H1 (cell line): ENCODE results near the gene OBSCN. TPM values are rescaled to one million over a fixed set of nuclear protein-coding genes. Genes with fewer than 3 reads are reported as not detected.

Source experiments
- CTCF ChIA-PET: fragments of 300-600 bp; sonication (Branson Sonifier 250); formaldehyde crosslinking; loops from one replicate; lab custom pipeline; 2021; ENCODE audit not compliant: partially characterized antibody; lab: Charles Lee
- POLR2A ChIA-PET: fragments of 300-600 bp; sonication (Branson Sonifier 250); formaldehyde crosslinking; loops from one replicate; lab custom pipeline; 2021; ENCODE audit warnings: inconsistent platforms; ENCODE audit not compliant: partially characterized antibody; lab: Charles Lee
- DNase-seq, 2 experiments: peaks; one replicate each; pipeline versions ENCODE4 v3.0.0 to v3.0.0-alpha.2; 2010 to 2022; ENCODE audit warnings: low spot score in 2 of 2, low read depth in 1 of 2, mixed read lengths in 1 of 2
- FAIRE-seq: peaks from 2 replicates; lab custom pipeline; 2011; peaks lifted over from hg19 to GRCh38; lab: Jason Lieb, UNC
- H2AFZ ChIP-seq: 2 replicates; pipeline ENCODE4 v1.8.1; 2012; ENCODE audit warnings: low read length, inconsistent platforms
- H2AK5ac ChIP-seq: 2 replicates; pipeline ENCODE4 v1.6.1; 2013; ENCODE audit warnings: low read depth, low read length
- H2BK120ac ChIP-seq: replicated peaks from 2 replicates; pipeline ENCODE3; 2013; ENCODE audit warnings: low read depth, low read length, inconsistent platforms
- H2BK12ac ChIP-seq: 2 replicates; pipeline ENCODE4 v1.6.1; 2013; ENCODE audit warnings: low read depth, low read length
- H2BK15ac ChIP-seq: 2 replicates; pipeline ENCODE4 v1.6.1; 2013; ENCODE audit warnings: low read length
- H2BK20ac ChIP-seq: 2 replicates; pipeline ENCODE4 v1.6.1; 2013; ENCODE audit warnings: low read length
- H2BK5ac ChIP-seq: 2 replicates; pipeline ENCODE4 v1.6.1; 2013; ENCODE audit warnings: low read depth, low read length
- H3K14ac ChIP-seq: 2 replicates; pipeline ENCODE4 v1.6.1; 2013; ENCODE audit warnings: inconsistent platforms; ENCODE audit not compliant: insufficient read length
- H3K18ac ChIP-seq: 2 replicates; pipeline ENCODE4 v1.6.1; 2013; ENCODE audit warnings: low read length; ENCODE audit errors: extremely low read depth
- H3K23ac ChIP-seq: 2 replicates; pipeline ENCODE4 v1.6.1; 2013; ENCODE audit warnings: inconsistent platforms; ENCODE audit not compliant: insufficient read length
- H3K23me2 ChIP-seq: 2 replicates; pipeline ENCODE4 v1.6.1; 2013; ENCODE audit warnings: low read depth, low read length
- H3K27ac ChIP-seq: 2 replicates; pipeline ENCODE4 v1.6.1; 2011; ENCODE audit warnings: low read depth, low read length, inconsistent platforms
- H3K27me3 ChIP-seq, 4 experiments: replicated peaks in 1 of 4; 1 replicate in 1 of 4; 2 replicates in 3 of 4; pipeline versions ENCODE4 v1.6.1 to v1.8.1; 2011 to 2013; ENCODE audit warnings: low read length in 3 of 4, mild to moderate bottlenecking in 3 of 4, inconsistent platforms in 2 of 4, mixed read lengths in 2 of 4, moderate library complexity in 1 of 4; ENCODE audit not compliant: control insufficient read depth in 3 of 4, insufficient read depth in 3 of 4; ENCODE audit errors: extremely low read depth in 1 of 4
- H3K36me3 ChIP-seq, 4 experiments: 2 replicates each; pipeline versions ENCODE4 v1.6.1 to v1.8.1; 2011 to 2013; ENCODE audit warnings: mild to moderate bottlenecking in 4 of 4, low read length in 3 of 4, moderate library complexity in 2 of 4, control low read depth in 1 of 4, inconsistent platforms in 1 of 4; ENCODE audit not compliant: insufficient read depth in 4 of 4, control insufficient read depth in 2 of 4
- H3K4ac ChIP-seq: replicated peaks from 2 replicates; pipeline ENCODE3; 2013; ENCODE audit warnings: low read length, low read depth, mixed read lengths, inconsistent platforms; ENCODE audit not compliant: insufficient read length
- H3K4me1 ChIP-seq, 4 experiments: replicated peaks in 1 of 4; 1 replicate in 1 of 4; 2 replicates in 3 of 4; pipeline versions ENCODE4 v1.6.1 to v1.8.1; 2011 to 2013; ENCODE audit warnings: low read length in 3 of 4, inconsistent platforms in 2 of 4, mixed read lengths in 1 of 4; ENCODE audit not compliant: insufficient read depth in 4 of 4, control insufficient read depth in 3 of 4
- H3K4me2 ChIP-seq, 2 experiments: 2 replicates each; pipeline versions ENCODE4 v1.6.1 to v1.8.1; 2011 to 2013; ENCODE audit warnings: low read depth in 2 of 2, low read length in 2 of 2, control low read depth in 1 of 2, inconsistent platforms in 1 of 2, mild to moderate bottlenecking in 1 of 2; ENCODE audit not compliant: insufficient read depth in 1 of 2
- H3K4me3 ChIP-seq, 4 experiments: fragments of 200-600, 300-600 bp in 1 of 4; sonication (generic), shearing (Covaris generic), sonication (Bioruptor Twin) in 1 of 4; 2 replicates each; pipeline versions ENCODE4 v1.5.1 to v1.8.1; 2011 to 2016; ENCODE audit warnings: low read length in 4 of 4, low read depth in 3 of 4, control low read depth in 2 of 4, inconsistent platforms in 2 of 4, mild to moderate bottlenecking in 2 of 4, mixed read lengths in 1 of 4, moderate library complexity in 1 of 4; ENCODE audit not compliant: insufficient read depth in 2 of 4; ENCODE audit errors: extremely low read depth in 1 of 4
- H3K56ac ChIP-seq: replicated peaks from 2 replicates; pipeline ENCODE3; 2013; ENCODE audit warnings: low read depth, mild to moderate bottlenecking, mixed read lengths, low read length, inconsistent platforms; ENCODE audit not compliant: insufficient read length
- H3K79me1 ChIP-seq: 2 replicates; pipeline ENCODE4 v1.6.1; 2013; ENCODE audit warnings: low read depth, low read length, control low read depth
- H3K79me2 ChIP-seq, 2 experiments: 2 replicates each; pipeline versions ENCODE4 v1.6.1 to v1.8.1; 2012 to 2013; ENCODE audit warnings: low read length in 2 of 2, mild to moderate bottlenecking in 2 of 2, inconsistent platforms in 1 of 2; ENCODE audit not compliant: insufficient read depth in 2 of 2, control insufficient read depth in 1 of 2
- H3K9ac ChIP-seq, 4 experiments: replicated peaks in 1 of 4; 1 replicate in 1 of 4; 2 replicates in 3 of 4; pipeline versions ENCODE4 v1.6.1 to v1.8.1; 2011 to 2013; ENCODE audit warnings: low read depth in 3 of 4, low read length in 3 of 4, control low read depth in 2 of 4, mild to moderate bottlenecking in 2 of 4, moderate library complexity in 2 of 4, inconsistent platforms in 1 of 4; ENCODE audit errors: extremely low read depth in 1 of 4
- H3K9me3 ChIP-seq, 2 experiments: 2 replicates each; pipeline versions ENCODE4 v1.6.1 to v1.8.1; 2012 to 2013; ENCODE audit warnings: mild to moderate bottlenecking in 2 of 2, moderate library complexity in 2 of 2, control low read depth in 1 of 2, inconsistent platforms in 1 of 2, low read depth in 1 of 2, low read length in 1 of 2, mixed read lengths in 1 of 2; ENCODE audit not compliant: insufficient read depth in 2 of 2
- H4K20me1 ChIP-seq, 2 experiments: replicated peaks in 1 of 2; 2 replicates each; pipeline versions ENCODE3 to v1.8.1; 2011 to 2013; ENCODE audit warnings: inconsistent platforms in 2 of 2, low read length in 2 of 2, mild to moderate bottlenecking in 1 of 2; ENCODE audit not compliant: insufficient read depth in 2 of 2, control insufficient read depth in 1 of 2
- H4K5ac ChIP-seq: 2 replicates; pipeline ENCODE4 v1.6.1; 2013; ENCODE audit warnings: low read length, low read depth, mixed read lengths, inconsistent platforms; ENCODE audit not compliant: insufficient read length
- H4K8ac ChIP-seq: 2 replicates; pipeline ENCODE4 v1.8.0; 2013; ENCODE audit warnings: mild to moderate bottlenecking, moderate library complexity, low read length, inconsistent platforms; ENCODE audit not compliant: insufficient read depth; ENCODE audit errors: extremely low read depth
- H4K91ac ChIP-seq: replicated peaks from 2 replicates; pipeline ENCODE3; 2013; ENCODE audit warnings: low read length, mixed read lengths, inconsistent platforms; ENCODE audit not compliant: insufficient read length
- CEBPB ChIP-seq: IDR thresholded peaks from 2 replicates; pipeline ENCODE4 v1.6.1; 2012; ENCODE audit warnings: low read depth, low read length
- EZH2 ChIP-seq: fragments of 200-600 bp; sonication (generic); IDR thresholded peaks from 2 replicates; pipeline ENCODE4 v1.7.1; 2012; ENCODE audit warnings: low read depth, mild to moderate bottlenecking, moderate library complexity, low read length, inconsistent platforms; ENCODE audit not compliant: severe bottlenecking
- GABPA ChIP-seq: IDR thresholded peaks from 2 replicates; pipeline ENCODE4 v1.6.1; 2011; ENCODE audit warnings: mild to moderate bottlenecking, low read length, moderate library complexity, borderline replicate concordance; ENCODE audit not compliant: insufficient read depth
- GTF2F1 ChIP-seq: IDR thresholded peaks from 2 replicates; pipeline ENCODE4 v1.6.1; 2012; ENCODE audit warnings: low read depth, low read length, improper control_type of control experiment, borderline replicate concordance
- HDAC6 ChIP-seq: IDR thresholded peaks from one replicate; pipeline ENCODE4 v1.7.1; 2012; ENCODE audit warnings: low read depth, mild to moderate bottlenecking, inconsistent platforms, low read length, moderate library complexity
- JUN ChIP-seq: IDR thresholded peaks from 2 replicates; pipeline ENCODE4 v1.6.1; 2011; ENCODE audit warnings: low read depth, mild to moderate bottlenecking, improper control_type of control experiment, low read length
- RFX5 ChIP-seq: IDR thresholded peaks from 2 replicates; pipeline ENCODE4 v1.6.1; 2011; ENCODE audit warnings: low read depth, low read length, improper control_type of control experiment, borderline replicate concordance
- RNF2 ChIP-seq: fragments of 200-900, 300-1000 bp; sonication (generic); IDR thresholded peaks from 2 replicates; pipeline ENCODE4 v1.7.1; 2016; ENCODE audit warnings: borderline replicate concordance, low read depth, mild to moderate bottlenecking, antibody characterized with exemption, low read length; ENCODE audit not compliant: poor library complexity, severe bottlenecking; ENCODE audit errors: missing control alignments
- SP2 ChIP-seq: IDR thresholded peaks from 2 replicates; pipeline ENCODE4 v1.6.1; 2012; ENCODE audit warnings: mild to moderate bottlenecking, low read length, inconsistent platforms
- TBP ChIP-seq: IDR thresholded peaks from 2 replicates; pipeline ENCODE4 v1.6.1; 2011; ENCODE audit warnings: low read depth, low read length, improper control_type of control experiment
- WGBS, 2 experiments: shearing (Covaris generic) in 1 of 2; methylation state at CpG; one replicate each; pipeline versions ENCODE4 v1.1.6 to v1.1.7; 2013 to 2015; ENCODE audit warnings: low lambda C conversion rate in 2 of 2, mixed read lengths in 2 of 2, inconsistent platforms in 1 of 2, low coverage in 1 of 2, missing lambda C conversion rate in 1 of 2; ENCODE audit not compliant: insufficient replicate concordance in 2 of 2, insufficient coverage in 1 of 2, insufficient read length in 1 of 2; ENCODE audit errors: extremely low coverage in 1 of 2, missing lambda C conversion rate in 1 of 2; 5-methylcytosine and 5-hydroxymethylcytosine counted together
- polyA plus RNA-seq, 7 experiments: library from polyadenylated mRNA; depleted of rRNA in 3 of 7; stranded (reverse) in 5 of 7; unstranded in 2 of 7; fragments of >200 nt in 5 of 7; fragments of 200-250 nt in 2 of 7; gene quantifications; 1 replicate in 5 of 7; 2 replicates in 1 of 7; 4 replicates in 1 of 7; pipeline versions ENCODE4 v1.2.1 to v1.2.3, GENCODE V29; 2011 to 2013; ENCODE audit warnings: missing spikeins in 2 of 7, mixed read lengths in 2 of 7
- total RNA-seq: library from RNA; stranded (reverse); fragmentation: NEBNext Ultra II Directional; extraction: Animal tissue kit (Norgen Biotek cat#: 25700); gene quantifications from 2 replicates; pipeline ENCODE4 v1.2.1, GENCODE V29; 2021
- TF ChIP-seq, protein P1 (sequence below): IDR thresholded peaks from 2 replicates; pipeline ENCODE4 v1.6.1; 2011; ENCODE audit warnings: low read depth, mild to moderate bottlenecking, low read length; ENCODE audit not compliant: insufficient read depth
- TF ChIP-seq, protein P2 (sequence below): IDR thresholded peaks from 2 replicates; pipeline ENCODE4 v1.6.1; 2011; ENCODE audit warnings: low read length, improper control_type of control experiment

Gene OBSCN
- total and polyA plus RNA-seq, 2 of the 8 experiments (the other 6 are each of a cell fraction or from before 2014, with no cell fraction given) = 7.5 to 28.4 TPM

DNA sequence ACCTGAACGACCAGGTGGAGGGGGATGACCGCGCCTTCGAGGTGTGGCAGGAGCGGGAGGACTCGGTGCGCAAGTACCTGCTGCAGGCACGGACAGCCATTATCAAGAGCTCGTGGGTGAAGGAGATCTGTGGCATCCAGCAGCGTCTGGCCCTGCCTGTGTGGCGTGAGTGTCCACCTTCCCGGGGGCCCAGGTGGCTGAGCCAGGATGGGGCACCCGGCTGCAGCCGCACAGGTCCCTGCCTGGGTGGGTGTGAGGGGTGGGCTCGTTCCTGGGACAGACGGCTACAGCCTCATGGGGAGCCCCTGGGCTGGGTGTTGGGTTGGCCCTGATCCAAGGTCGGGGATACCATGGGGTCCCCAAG lies 133.6 kb downstream of the OBSCN start:
- no peak overlapping the region for H2AFZ ChIP-seq
- H2BK15ac ChIP-seq = no peak overlapping the region
- no peak overlapping the region for H3K23ac ChIP-seq
- FAIRE-seq (no peak), DNase-seq (no peak)
- H4K5ac ChIP-seq = no peak overlapping the region
- H3K56ac ChIP-seq = no peak overlapping the region
- H3K27ac ChIP-seq = no peak overlapping the region
- no peak overlapping the region for H4K91ac ChIP-seq
- ChIA-PET CTCF (interaction anchor here (0.6 to 3.7 kb wide), 20 partner anchors 9 to 280 kb away, joined by 3 to 15 read pairs (median 3); no protein-coding TSS in a partner anchor), POLR2A (interaction anchor here (1.5 to 1.9 kb wide), 2 partner anchors 14 to 116 kb away, joined by 4 to 6 read pairs; a partner anchor contains a TSS)
- H3K27me3 ChIP-seq = 0 out of 7 replicates have a peak, but pooled peaks cover 0 to 2% (median 0%) of the 10 kb centered on the region in 4 experiments
- H4K20me1 ChIP-seq = peaks cover 0 to 10% of the 10 kb centered on the region in 2 experiments
- no peaks in the 10 kb centered on the region; a peak in 1 of 7 replicates for H3K4me1 ChIP-seq
- no peaks in the 10 kb centered on the region for H3K79me2 ChIP-seq
- no peak overlapping the region for H4K8ac ChIP-seq
- H2BK20ac ChIP-seq = no peak overlapping the region
- no peak overlapping the region for H3K14ac ChIP-seq
- no peak overlapping the region for H2BK120ac ChIP-seq
- peaks cover 0 to 7% (median 4%) of the 10 kb centered on the region in 4 experiments; a peak in 5 of 8 replicates for H3K36me3 ChIP-seq
- no peak overlapping the region for H2BK12ac ChIP-seq
- H3K9me3 ChIP-seq = peaks cover 5 to 8% of the 10 kb centered on the region in 2 experiments
- 92% methylated on average over 17 of the region's 17 CpGs; no CpG with 5 or more reads in 1 of the 2 experiments for WGBS, 2 experiments
- H2AK5ac ChIP-seq = no peak overlapping the region
- H3K4ac ChIP-seq = no peak overlapping the region
- no peaks in the 10 kb centered on the region for H3K79me1 ChIP-seq
- H3K23me2 ChIP-seq = no peaks in the 10 kb centered on the region
- no peak overlapping the region for H3K4me3 ChIP-seq
- no peak overlapping the region for H3K4me2 ChIP-seq
- no peak overlapping the region for H3K9ac ChIP-seq
- no peak overlapping the region for H3K18ac ChIP-seq
- no peak overlapping the region for H2BK5ac ChIP-seq
- TF ChIP-seq HDAC6 (no peak), RFX5 (no peak), SP2 (no peak), JUN (no peak), RNF2 (no peak), CEBPB (no peak), GTF2F1 (no peak), EZH2 (no peak), TBP (no peak), GABPA (no peak)
- TF ChIP-seq, protein P1, sequence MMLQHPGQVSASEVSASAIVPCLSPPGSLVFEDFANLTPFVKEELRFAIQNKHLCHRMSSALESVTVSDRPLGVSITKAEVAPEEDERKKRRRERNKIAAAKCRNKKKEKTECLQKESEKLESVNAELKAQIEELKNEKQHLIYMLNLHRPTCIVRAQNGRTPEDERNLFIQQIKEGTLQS = no peak
- TF ChIP-seq, protein P2, sequence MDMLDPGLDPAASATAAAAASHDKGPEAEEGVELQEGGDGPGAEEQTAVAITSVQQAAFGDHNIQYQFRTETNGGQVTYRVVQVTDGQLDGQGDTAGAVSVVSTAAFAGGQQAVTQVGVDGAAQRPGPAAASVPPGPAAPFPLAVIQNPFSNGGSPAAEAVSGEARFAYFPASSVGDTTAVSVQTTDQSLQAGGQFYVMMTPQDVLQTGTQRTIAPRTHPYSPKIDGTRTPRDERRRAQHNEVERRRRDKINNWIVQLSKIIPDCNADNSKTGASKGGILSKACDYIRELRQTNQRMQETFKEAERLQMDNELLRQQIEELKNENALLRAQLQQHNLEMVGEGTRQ = no peak
